SU-DHL-6 (cell line): ENCODE measurements around the gene FRY.

Experiments used
- EZH2phosphoT487 ChIP-seq: fragments of 200-600 bp; sonication (generic), shearing (Covaris generic); conservative IDR thresholded peaks from 2 replicates; pipeline ENCODE4 v1.6.1; 2018; ENCODE audit warnings: mild to moderate bottlenecking, antibody characterized with exemption, low read length, moderate library complexity, mixed read lengths
- TF ChIP-seq, protein P1 (sequence below): fragments of 200-600 bp; sonication (generic); IDR thresholded peaks from one replicate; pipeline ENCODE4 v1.5.1; 2017; ENCODE audit warnings: antibody characterized with exemption, mild to moderate bottlenecking, low read length, moderate library complexity; ENCODE audit not compliant: insufficient read depth, poor library complexity, severe bottlenecking

DNA sequence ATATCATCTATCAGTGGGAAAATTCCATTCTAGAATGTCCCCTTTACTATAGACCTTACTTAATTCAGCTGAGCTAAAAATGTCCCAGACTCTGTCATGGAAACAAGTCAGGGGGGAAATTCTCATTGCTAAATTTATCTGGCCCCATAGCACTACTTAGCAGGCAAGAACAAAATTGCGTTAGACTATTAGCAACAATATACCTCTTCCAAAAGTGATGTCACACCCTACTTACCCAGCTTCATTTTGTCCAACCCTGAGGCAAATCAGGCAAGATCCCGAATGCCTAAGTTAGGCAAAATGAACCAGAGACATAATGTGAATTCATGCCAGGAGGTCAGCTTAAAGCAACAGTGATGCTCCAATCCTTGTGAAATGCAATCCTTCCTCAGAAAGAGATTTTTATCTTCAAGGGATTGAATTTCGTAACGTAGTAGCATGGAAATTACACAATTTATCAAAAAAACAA, 93.7 kb downstream of the FRY start:
- TF ChIP-seq, protein P1, sequence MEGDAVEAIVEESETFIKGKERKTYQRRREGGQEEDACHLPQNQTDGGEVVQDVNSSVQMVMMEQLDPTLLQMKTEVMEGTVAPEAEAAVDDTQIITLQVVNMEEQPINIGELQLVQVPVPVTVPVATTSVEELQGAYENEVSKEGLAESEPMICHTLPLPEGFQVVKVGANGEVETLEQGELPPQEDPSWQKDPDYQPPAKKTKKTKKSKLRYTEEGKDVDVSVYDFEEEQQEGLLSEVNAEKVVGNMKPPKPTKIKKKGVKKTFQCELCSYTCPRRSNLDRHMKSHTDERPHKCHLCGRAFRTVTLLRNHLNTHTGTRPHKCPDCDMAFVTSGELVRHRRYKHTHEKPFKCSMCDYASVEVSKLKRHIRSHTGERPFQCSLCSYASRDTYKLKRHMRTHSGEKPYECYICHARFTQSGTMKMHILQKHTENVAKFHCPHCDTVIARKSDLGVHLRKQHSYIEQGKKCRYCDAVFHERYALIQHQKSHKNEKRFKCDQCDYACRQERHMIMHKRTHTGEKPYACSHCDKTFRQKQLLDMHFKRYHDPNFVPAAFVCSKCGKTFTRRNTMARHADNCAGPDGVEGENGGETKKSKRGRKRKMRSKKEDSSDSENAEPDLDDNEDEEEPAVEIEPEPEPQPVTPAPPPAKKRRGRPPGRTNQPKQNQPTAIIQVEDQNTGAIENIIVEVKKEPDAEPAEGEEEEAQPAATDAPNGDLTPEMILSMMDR: no peak
- no peak for TF ChIP-seq EZH2phosphoT487
